Epithelial cell of esophagus (primary cell): Measurements from ENCODE around the gene ABCA4.

Experiments used
- DNase-seq: peaks from one replicate; pipeline ENCODE4 v3.0.0; 2010; ENCODE audit warnings: low read depth
- H3K4me3 ChIP-seq: 2 replicates; pipeline ENCODE4 v1.5.1; 2011; ENCODE audit warnings: mild to moderate bottlenecking, low read length, control low read depth
- CTCF ChIP-seq: IDR thresholded peaks from 2 replicates; pipeline ENCODE4 v1.5.1; 2011; ENCODE audit warnings: low read depth, mild to moderate bottlenecking, low read length, control low read depth, inconsistent platforms; ENCODE audit not compliant: insufficient read depth; ENCODE audit errors: missing control alignments

Gene ABCA4

DNA sequence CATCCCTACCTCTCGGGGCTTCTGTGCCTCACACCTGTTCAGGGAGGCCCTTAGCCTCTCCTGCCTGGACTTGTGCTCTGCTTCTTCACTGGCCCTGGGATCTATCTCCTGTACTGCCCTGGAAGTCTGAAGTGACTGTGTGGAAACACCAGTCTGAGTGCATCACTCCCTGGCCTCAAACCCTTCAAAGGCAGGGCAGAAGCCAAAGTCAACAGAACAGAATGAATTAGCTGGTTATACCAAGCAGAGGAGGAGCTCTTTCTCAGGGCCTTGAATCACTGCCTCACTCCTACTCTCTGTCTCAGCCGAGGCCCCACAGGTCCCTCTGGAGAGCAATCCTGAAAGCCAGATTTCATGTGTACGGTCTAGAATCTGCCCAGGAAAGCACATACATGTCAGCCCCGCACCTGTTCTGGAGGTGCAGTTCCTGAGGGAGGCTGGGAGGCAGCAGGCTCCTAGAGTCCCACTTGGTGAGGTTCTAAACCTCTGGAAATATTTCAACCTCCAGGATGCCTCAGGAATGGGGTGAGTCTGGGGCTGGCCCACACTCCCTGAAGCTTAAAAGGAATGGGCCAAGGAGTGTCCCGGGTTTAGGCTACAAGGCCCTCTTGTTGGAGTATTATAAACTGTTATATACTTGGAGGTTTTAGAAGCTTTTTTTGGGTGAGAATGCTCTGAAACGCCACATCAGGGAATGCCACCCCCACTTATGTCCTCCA is 98.3 kb downstream of the ABCA4 start:
- peak; percentile 88 for DNase-seq
- no peak for TF ChIP-seq CTCF
- no peak overlapping the region for H3K4me3 ChIP-seq

DNA sequence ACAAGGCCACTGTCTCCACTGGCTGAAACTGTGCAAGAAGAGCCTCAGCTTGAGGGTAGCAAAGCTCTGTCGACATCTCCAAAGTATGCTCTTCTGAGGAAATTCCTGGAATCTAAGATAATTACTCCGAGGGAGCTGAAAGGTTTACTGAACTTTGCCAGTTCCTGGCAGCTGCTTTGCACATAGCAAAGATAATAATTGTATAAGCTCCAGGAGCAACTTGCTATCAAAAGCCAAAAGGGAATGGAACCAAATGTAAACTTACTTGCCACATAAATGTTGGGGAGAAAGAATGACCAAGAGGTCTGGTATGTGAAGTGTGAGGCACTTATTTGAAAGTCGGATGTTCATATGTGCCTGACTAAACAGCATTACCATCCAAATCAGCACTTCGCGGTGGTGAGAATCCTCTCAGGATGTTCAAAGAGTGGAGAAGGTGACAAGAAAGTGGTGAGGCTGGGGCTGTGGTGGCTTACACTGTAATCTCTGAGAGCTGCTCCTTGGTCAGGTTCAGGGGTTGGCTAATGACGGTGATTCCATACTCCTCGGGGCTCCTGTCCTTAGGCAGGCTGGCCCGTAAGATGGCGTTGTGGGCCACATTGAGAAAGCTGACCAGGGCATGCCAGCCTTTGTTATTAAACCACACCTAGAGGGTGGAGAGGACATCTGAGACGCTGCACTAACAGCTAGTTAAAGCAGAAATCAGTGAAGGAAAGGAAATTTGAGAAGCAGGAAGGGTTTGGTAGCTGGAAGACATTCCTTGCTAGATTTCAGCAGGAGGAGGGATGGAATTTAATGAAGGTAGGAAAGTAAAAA is 100.0 kb downstream of the ABCA4 start:
- TF ChIP-seq CTCF = no peak
- no peak overlapping the region for H3K4me3 ChIP-seq
- peak; percentile 67 for DNase-seq

DNA sequence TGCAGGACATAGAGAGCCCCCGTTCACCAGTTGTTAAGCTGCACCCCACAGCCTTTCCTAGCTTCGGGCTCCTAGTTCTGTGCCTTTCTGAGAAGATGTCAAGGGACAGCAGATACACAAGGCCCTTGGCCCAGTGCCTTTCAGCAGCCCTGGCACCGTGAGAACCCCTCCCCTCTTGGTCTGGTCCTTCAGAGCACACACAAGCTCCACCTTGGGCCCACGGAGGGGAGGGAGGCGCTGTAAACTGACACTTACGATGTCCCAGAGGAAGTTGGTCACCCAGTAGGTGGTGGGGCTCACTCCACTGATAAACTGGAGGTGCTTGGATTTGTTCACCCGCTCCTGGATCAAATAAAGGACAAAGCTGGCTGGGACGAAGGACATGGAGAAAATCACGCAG is 101.6 kb downstream of the ABCA4 start:
- DNase-seq = no peak
- H3K4me3 ChIP-seq = no peak overlapping the region
- TF ChIP-seq CTCF = no peak

DNA sequence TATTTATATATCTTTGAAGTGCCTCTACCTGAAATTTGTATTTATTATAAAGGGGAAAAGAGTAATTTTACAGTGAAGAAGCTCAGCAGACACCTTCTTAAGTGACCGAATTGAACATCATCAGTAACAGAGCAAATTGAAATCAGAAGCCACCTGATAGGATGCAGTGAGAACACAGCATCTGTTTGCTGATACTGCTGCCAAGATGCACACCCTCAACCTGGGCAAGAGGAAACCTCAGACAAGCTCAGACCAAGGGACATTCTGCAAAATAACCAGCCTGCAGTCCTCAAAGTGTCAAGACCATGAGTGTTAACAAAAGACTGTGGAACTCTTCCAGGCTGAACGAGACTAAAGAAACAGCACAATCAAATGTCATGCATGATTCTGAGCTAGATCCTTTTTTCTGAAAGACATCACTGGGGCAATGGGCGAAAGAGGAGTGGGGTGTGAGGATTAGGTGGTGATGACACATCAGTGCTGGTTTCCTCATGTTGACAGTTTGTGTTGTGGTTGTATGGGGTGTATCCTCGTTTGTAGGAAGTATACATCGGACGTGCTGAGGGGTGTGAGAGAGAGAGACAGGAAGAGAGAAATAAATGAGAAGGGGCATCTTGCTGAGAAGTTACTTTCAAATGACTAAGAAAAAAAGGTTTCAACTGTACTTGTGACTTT is 103.7 kb downstream of the ABCA4 start:
- DNase-seq = peak; percentile 77
- H3K4me3 ChIP-seq = no peak overlapping the region
- TF ChIP-seq CTCF = no peak

DNA sequence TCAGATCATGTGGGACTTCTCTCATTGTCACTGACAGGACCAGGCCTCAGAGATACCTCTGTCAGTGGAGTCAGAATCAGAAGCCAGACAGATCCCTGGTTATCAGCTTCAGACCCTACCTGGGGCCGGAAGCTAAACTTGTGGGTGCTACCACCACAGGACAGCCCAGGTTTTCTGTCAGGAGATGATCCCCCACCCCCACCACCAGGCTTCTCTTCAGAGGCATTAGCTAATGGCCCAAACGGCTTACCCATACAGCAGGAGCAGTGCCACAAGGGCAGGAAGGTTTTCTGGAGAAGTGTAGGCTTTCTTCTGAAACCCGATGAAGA is 105.5 kb downstream of the ABCA4 start:
- no peak overlapping the region for H3K4me3 ChIP-seq
- no peak for TF ChIP-seq CTCF
- no peak for DNase-seq

- peak; percentile 43 for DNase-seq
- H3K4me3 ChIP-seq = no peak overlapping the region
- TF ChIP-seq CTCF = no peak
Observed at GRCh38 chr1:94014635-94015488, 106.1 kb downstream of the ABCA4 start.
